K562 (cell line): ENCODE data around the gene ZDHHC19. TPM values are rescaled to one million over a fixed set of nuclear protein-coding genes. Genes with fewer than 3 reads are reported as not detected.

ENCODE experiments used
- ILK ChIP-seq: fragments of 450-650 bp; IDR thresholded peaks from 2 replicates; pipeline ENCODE4 v1.6.1; 2016; ENCODE audit warnings: missing genetic modification characterization, low read depth, mild to moderate bottlenecking, missing compliant biosample characterization, moderate library complexity, borderline replicate concordance
- RBBP5 ChIP-seq: fragments of 200-600 bp; sonication (generic); IDR thresholded peaks from 2 replicates; pipeline ENCODE4 v1.6.1; 2012; ENCODE audit warnings: borderline replicate concordance, mild to moderate bottlenecking, low read length, control low read depth, inconsistent platforms; ENCODE audit not compliant: insufficient read depth, poor library complexity, severe bottlenecking
- THRAP3 ChIP-seq: fragments of 450-650 bp; IDR thresholded peaks from 2 replicates; pipeline ENCODE4 v1.6.1; 2016; ENCODE audit warnings: mild to moderate bottlenecking, inconsistent platforms, borderline replicate concordance
- ZKSCAN3 ChIP-seq: fragments of 250-450 bp; sonication (Bioruptor Pico); IDR thresholded peaks from 2 replicates; pipeline ENCODE4 v1.4.0; 2020
- ZNF253 ChIP-seq: fragments of 250-450 bp; sonication (Bioruptor Pico); conservative IDR thresholded peaks from 2 replicates; pipeline ENCODE4 v1.6.1; 2021; ENCODE audit warnings: mild to moderate bottlenecking
- ZNF77 ChIP-seq: fragments of 250-450 bp; sonication (Bioruptor Pico); IDR thresholded peaks from 2 replicates; pipeline ENCODE4 v1.5.0; 2020
- ZSCAN32 ChIP-seq: fragments of 450-650 bp; formaldehyde crosslinking; IDR thresholded peaks from 2 replicates; pipeline ENCODE4 v1.4.0; 2020; ENCODE audit warnings: mild to moderate bottlenecking, moderate library complexity
- polyA plus RNA-seq, 8 experiments: library from polyadenylated mRNA; depleted of rRNA in 4 of 8; stranded (reverse) in 5 of 8; unstranded in 3 of 8; fragments of >200 nt; fragmentation: Nextera tagmentation in 2 of 8; fragmentation: Illumina TruSeq in 1 of 8; extraction: Ambion mirVana in 2 of 8; extraction: Trizol in 1 of 8; gene quantifications; 2 replicates each; pipeline versions ENCODE4 v1.2.1 to v1.2.3, GENCODE V29; 2011 to 2014; ENCODE audit warnings: inconsistent platforms in 1 of 8, missing spikeins in 1 of 8
- total RNA-seq, 7 experiments: library from RNA; depleted of rRNA in 6 of 7; stranded (reverse); fragments of >200 nt in 6 of 7; fragmentation: Illumina TruSeq in 2 of 7; extraction: Trizol in 2 of 7; gene quantifications; 2 replicates each; pipeline versions ENCODE4 v1.2.1 to v1.2.3, GENCODE V29; 2011 to 2021; ENCODE audit warnings: low replicate concordance in 1 of 7
- TF ChIP-seq, protein P1 (sequence below): fragments of 450-650 bp; IDR thresholded peaks from 2 replicates; pipeline ENCODE4 v1.6.1; 2016; ENCODE audit warnings: mild to moderate bottlenecking
- TF ChIP-seq, protein P2 (sequence below): fragments of 150-350 bp; IDR thresholded peaks from 2 replicates; pipeline ENCODE4 v1.6.1; 2014; ENCODE audit warnings: low read depth, mild to moderate bottlenecking, low read length, borderline replicate concordance
- TF ChIP-seq, protein P3 (sequence below): sonication (generic); formaldehyde crosslinking; IDR thresholded peaks from 2 replicates; pipeline ENCODE4 v1.9.0; 2022; ENCODE audit warnings: mild to moderate bottlenecking, missing genetic modification reagents
- TF ChIP-seq, protein P4 (sequence below): fragments of 250-450 bp; sonication (Bioruptor Pico); IDR thresholded peaks from 2 replicates; pipeline ENCODE4 v1.9.0; 2021; ENCODE audit warnings: mild to moderate bottlenecking, inconsistent platforms

Gene ZDHHC19
- total and polyA plus RNA-seq, 9 of the 15 experiments (the other 6 are each of a cell fraction or from before 2014, with no cell fraction given): 0.40 to 5.5 (median 1.1) TPM

DNA sequence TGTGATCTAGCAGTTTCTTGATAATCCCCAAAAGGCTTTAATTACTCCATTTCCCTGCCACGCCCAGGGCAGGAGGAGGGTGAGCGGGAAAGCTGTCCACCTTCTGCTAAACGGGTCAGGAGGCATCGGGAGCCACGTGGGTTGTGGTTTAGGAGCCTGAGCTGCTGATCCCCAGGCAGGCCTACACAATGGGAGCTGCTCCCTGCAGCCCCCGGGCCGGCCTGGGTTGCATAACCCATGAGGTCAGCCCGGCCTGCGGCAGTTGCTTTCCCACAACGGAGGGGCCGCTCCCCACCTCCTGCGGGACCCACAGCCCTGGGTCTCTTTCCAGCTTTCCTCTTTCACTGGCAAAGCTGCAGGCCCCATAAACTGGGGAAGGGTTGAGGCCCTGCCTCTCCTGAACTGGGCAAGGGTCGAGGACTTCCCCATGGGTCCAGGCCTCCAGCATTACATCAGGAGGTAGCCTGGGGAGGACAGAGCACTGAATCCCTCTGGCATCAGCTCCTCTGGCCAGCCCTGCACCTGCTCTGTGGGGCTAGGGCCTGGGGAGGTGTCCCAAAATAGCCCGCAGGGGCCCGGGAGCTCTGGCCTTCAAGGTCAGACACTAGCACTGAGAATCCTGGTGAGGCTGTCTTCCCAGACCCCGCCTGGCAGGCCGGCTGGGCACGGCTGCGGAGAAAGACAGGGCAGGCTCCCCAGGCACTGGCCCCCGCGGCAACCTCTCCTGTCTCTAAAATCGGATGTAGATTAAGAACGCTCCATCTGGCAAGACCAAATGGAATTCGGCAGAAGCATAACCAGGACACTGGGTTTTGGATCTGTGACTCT is 47.3 kb downstream of the ZDHHC19 start (continued):
- no peak for TF ChIP-seq RBBP5
- no peak for TF ChIP-seq ZKSCAN3 (CRISPR knock-in tag)
- TF ChIP-seq ILK (tag): no peak
- TF ChIP-seq, protein P1, sequence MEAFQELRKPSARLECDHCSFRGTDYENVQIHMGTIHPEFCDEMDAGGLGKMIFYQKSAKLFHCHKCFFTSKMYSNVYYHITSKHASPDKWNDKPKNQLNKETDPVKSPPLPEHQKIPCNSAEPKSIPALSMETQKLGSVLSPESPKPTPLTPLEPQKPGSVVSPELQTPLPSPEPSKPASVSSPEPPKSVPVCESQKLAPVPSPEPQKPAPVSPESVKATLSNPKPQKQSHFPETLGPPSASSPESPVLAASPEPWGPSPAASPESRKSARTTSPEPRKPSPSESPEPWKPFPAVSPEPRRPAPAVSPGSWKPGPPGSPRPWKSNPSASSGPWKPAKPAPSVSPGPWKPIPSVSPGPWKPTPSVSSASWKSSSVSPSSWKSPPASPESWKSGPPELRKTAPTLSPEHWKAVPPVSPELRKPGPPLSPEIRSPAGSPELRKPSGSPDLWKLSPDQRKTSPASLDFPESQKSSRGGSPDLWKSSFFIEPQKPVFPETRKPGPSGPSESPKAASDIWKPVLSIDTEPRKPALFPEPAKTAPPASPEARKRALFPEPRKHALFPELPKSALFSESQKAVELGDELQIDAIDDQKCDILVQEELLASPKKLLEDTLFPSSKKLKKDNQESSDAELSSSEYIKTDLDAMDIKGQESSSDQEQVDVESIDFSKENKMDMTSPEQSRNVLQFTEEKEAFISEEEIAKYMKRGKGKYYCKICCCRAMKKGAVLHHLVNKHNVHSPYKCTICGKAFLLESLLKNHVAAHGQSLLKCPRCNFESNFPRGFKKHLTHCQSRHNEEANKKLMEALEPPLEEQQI: no peak
- TF ChIP-seq, protein P2, sequence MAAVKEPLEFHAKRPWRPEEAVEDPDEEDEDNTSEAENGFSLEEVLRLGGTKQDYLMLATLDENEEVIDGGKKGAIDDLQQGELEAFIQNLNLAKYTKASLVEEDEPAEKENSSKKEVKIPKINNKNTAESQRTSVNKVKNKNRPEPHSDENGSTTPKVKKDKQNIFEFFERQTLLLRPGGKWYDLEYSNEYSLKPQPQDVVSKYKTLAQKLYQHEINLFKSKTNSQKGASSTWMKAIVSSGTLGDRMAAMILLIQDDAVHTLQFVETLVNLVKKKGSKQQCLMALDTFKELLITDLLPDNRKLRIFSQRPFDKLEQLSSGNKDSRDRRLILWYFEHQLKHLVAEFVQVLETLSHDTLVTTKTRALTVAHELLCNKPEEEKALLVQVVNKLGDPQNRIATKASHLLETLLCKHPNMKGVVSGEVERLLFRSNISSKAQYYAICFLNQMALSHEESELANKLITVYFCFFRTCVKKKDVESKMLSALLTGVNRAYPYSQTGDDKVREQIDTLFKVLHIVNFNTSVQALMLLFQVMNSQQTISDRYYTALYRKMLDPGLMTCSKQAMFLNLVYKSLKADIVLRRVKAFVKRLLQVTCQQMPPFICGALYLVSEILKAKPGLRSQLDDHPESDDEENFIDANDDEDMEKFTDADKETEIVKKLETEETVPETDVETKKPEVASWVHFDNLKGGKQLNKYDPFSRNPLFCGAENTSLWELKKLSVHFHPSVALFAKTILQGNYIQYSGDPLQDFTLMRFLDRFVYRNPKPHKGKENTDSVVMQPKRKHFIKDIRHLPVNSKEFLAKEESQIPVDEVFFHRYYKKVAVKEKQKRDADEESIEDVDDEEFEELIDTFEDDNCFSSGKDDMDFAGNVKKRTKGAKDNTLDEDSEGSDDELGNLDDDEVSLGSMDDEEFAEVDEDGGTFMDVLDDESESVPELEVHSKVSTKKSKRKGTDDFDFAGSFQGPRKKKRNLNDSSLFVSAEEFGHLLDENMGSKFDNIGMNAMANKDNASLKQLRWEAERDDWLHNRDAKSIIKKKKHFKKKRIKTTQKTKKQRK: no peak
- TF ChIP-seq, protein P3, sequence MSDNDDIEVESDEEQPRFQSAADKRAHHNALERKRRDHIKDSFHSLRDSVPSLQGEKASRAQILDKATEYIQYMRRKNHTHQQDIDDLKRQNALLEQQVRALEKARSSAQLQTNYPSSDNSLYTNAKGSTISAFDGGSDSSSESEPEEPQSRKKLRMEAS (CRISPR knock-in tag): peak; percentile 59
- no peak for TF ChIP-seq ZNF77 (CRISPR knock-in tag)
- no peak for TF ChIP-seq ZSCAN32 (CRISPR knock-in tag)
- TF ChIP-seq ZNF253 (CRISPR knock-in tag): no peak
- TF ChIP-seq, protein P4, sequence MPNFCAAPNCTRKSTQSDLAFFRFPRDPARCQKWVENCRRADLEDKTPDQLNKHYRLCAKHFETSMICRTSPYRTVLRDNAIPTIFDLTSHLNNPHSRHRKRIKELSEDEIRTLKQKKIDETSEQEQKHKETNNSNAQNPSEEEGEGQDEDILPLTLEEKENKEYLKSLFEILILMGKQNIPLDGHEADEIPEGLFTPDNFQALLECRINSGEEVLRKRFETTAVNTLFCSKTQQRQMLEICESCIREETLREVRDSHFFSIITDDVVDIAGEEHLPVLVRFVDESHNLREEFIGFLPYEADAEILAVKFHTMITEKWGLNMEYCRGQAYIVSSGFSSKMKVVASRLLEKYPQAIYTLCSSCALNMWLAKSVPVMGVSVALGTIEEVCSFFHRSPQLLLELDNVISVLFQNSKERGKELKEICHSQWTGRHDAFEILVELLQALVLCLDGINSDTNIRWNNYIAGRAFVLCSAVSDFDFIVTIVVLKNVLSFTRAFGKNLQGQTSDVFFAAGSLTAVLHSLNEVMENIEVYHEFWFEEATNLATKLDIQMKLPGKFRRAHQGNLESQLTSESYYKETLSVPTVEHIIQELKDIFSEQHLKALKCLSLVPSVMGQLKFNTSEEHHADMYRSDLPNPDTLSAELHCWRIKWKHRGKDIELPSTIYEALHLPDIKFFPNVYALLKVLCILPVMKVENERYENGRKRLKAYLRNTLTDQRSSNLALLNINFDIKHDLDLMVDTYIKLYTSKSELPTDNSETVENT (CRISPR knock-in tag): no peak
- TF ChIP-seq THRAP3: no peak
